Measurements from ENCODE around the gene SLC6A19. TPM values are rescaled to one million over a fixed set of nuclear protein-coding genes. Genes with fewer than 3 reads are reported as not detected.

The SLC6A19 gene
- total and polyA plus RNA-seq, 2 experiments from 2014 or later = 5.2 to 5.8 TPM

GRCh38 chr5:1153428-1153827 lies 48.0 kb upstream of the SLC6A19 start:
- Histone ChIP-seq H3K4me3 (no peak overlapping the region), H3K4me1 (ENCODE audit: insufficient read depth) (peaks cover 9% of the 10 kb centered on the region), H3K4me2 (no peak overlapping the region), H3K27me3 (peaks cover 11% of the 10 kb centered on the region), H4K20me1 (ENCODE audit: insufficient read depth, poor library complexity, severe bottlenecking) (no peaks in the 10 kb centered on the region), H3K27ac (no peak overlapping the region), H3K9me2 (replicated peaks; ENCODE audit: insufficient read depth) (no peaks in the 10 kb centered on the region), H3K79me2 (no peaks in the 10 kb centered on the region), H3K36me3 (replicated peaks; ENCODE audit: insufficient read depth, low read depth) (no peaks in the 10 kb centered on the region), H3K9me3 (ENCODE audit: low read depth) (no peaks in the 10 kb centered on the region), H2AFZ (no peak overlapping the region)
- no peak for DNase-seq (ENCODE audit: low spot score)
- WGBS (ENCODE audit: low lambda C conversion rate, missing lambda C conversion rate) = 84% methylated on average over 12 of the region's 12 CpGs
- TF ChIP-seq EZH2phosphoT487 (IDR thresholded peaks at IDR 0.05; ENCODE audit: low read depth, severe bottlenecking, unreplicated experiment) (no peak), EZH2 (IDR thresholded peaks at IDR 0.05; ENCODE audit: borderline replicate concordance) (no peak), CTCF (IDR thresholded peaks at IDR 0.05; ENCODE audit: poor library complexity) (no peak)

GRCh38 chr5:1155191-1156032 lies 46.0 kb upstream of the SLC6A19 start:
- no peak overlapping the region for H3K4me3 ChIP-seq
- H3K27ac ChIP-seq = no peak overlapping the region
- H3K27me3 ChIP-seq = peaks cover 11% of the 10 kb centered on the region
- H3K4me2 ChIP-seq = peak overlapping the region; percentile 86
- no peak for DNase-seq (ENCODE audit: low spot score)
- H3K36me3 ChIP-seq (replicated peaks; ENCODE audit: insufficient read depth, low read depth) = no peaks in the 10 kb centered on the region
- no peaks in the 10 kb centered on the region for H3K9me3 ChIP-seq (ENCODE audit: low read depth)
- no peaks in the 10 kb centered on the region for H4K20me1 ChIP-seq (ENCODE audit: insufficient read depth, poor library complexity, severe bottlenecking)
- H3K4me1 ChIP-seq (ENCODE audit: insufficient read depth) = peaks cover 9% of the 10 kb centered on the region
- TF ChIP-seq CTCF (IDR thresholded peaks at IDR 0.05; ENCODE audit: poor library complexity) (no peak), EZH2 (IDR thresholded peaks at IDR 0.05; ENCODE audit: borderline replicate concordance) (no peak), EZH2phosphoT487 (IDR thresholded peaks at IDR 0.05; ENCODE audit: low read depth, severe bottlenecking, unreplicated experiment) (no peak)
- WGBS (ENCODE audit: low lambda C conversion rate, missing lambda C conversion rate) = 3% methylated on average over 11 of the region's 98 CpGs
- H2AFZ ChIP-seq = no peak overlapping the region
- no peaks in the 10 kb centered on the region for H3K79me2 ChIP-seq
- no peaks in the 10 kb centered on the region for H3K9me2 ChIP-seq (replicated peaks; ENCODE audit: insufficient read depth)

DNA sequence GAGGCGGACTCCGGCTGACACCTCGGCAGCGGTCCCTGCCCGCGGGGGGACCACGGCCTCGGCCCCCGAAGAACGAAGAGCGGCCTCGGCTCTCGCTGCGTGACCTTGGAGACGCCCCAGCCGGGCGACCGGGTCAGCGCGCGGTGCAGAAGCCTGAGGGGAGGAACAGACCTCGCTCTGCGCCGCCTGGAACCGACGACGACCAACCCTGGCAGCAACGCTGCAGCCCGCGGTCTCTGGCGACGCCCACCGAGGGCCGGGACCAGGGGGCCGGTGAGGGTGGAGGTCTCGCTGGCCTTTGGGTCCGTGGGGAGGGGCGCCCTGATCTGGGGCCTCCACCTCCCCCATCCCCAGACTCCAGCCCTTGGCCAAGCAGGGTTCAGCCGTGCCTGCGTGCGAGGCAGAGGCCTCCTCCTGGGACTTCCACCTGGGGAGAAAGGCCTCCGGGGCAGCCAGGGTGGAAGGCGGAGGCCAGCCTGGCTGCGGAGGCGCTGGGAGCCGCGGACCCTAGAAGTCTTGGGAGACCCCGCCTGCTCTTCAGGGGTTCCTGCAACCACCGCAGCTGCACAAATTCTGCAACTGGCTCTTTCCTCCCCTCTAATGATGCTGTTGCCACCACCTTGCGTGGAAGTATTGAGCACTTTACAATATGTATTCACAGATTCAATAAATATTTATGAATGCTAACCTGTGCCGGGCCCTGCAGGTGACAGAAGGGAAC lies 45.2 kb upstream of the SLC6A19 start:
- H3K27me3 ChIP-seq = peaks cover 11% of the 10 kb centered on the region
- H3K36me3 ChIP-seq (replicated peaks; ENCODE audit: insufficient read depth, low read depth) = no peaks in the 10 kb centered on the region
- no peak for TF ChIP-seq EZH2phosphoT487 (IDR thresholded peaks at IDR 0.05; ENCODE audit: low read depth, severe bottlenecking, unreplicated experiment)
- TF ChIP-seq CTCF (IDR thresholded peaks at IDR 0.05; ENCODE audit: poor library complexity) = no peak
- no peak for TF ChIP-seq EZH2 (IDR thresholded peaks at IDR 0.05; ENCODE audit: borderline replicate concordance)
- H4K20me1 ChIP-seq (ENCODE audit: insufficient read depth, poor library complexity, severe bottlenecking) = no peaks in the 10 kb centered on the region
- no peak overlapping the region for H3K27ac ChIP-seq
- no peaks in the 10 kb centered on the region for H3K79me2 ChIP-seq
- DNase-seq (ENCODE audit: low spot score) = no peak
- H3K4me2 ChIP-seq = peak overlapping the region; percentile 86
- no peaks in the 10 kb centered on the region for H3K9me2 ChIP-seq (replicated peaks; ENCODE audit: insufficient read depth)
- WGBS (ENCODE audit: low lambda C conversion rate, missing lambda C conversion rate) = 75% methylated on average over 13 of the region's 51 CpGs
- H3K9me3 ChIP-seq (ENCODE audit: low read depth) = no peaks in the 10 kb centered on the region
- H2AFZ ChIP-seq = no peak overlapping the region
- H3K4me3 ChIP-seq = no peak overlapping the region
- peaks cover 9% of the 10 kb centered on the region for H3K4me1 ChIP-seq (ENCODE audit: insufficient read depth)
